Cardiac fibroblast (primary cell): ENCODE data around the gene ATP5F1E.
A peak's percentile ranks its signal among the peaks of the same experiment; 100 is the strongest.

Experiments
- DNase-seq, 2 donors: peaks; one replicate each; pipeline versions ENCODE4 v3.0.0 to v3.0.0-alpha.2; 2010; ENCODE audit warnings: low read depth in 2 of 2
- H3K4me3 ChIP-seq, 2 donors: replicated peaks in 1 of 2; 1 replicate in 1 of 2; 2 replicates in 1 of 2; pipeline ENCODE4 v1.5.1; 2011; ENCODE audit warnings: low read depth in 2 of 2, low read length in 2 of 2, mild to moderate bottlenecking in 2 of 2, moderate library complexity in 1 of 2
- CTCF ChIP-seq: IDR thresholded peaks from one replicate; pipeline ENCODE4 v1.5.1; 2011; ENCODE audit warnings: low read depth, mild to moderate bottlenecking, low read length, inconsistent platforms

The ATP5F1E gene

DNA sequence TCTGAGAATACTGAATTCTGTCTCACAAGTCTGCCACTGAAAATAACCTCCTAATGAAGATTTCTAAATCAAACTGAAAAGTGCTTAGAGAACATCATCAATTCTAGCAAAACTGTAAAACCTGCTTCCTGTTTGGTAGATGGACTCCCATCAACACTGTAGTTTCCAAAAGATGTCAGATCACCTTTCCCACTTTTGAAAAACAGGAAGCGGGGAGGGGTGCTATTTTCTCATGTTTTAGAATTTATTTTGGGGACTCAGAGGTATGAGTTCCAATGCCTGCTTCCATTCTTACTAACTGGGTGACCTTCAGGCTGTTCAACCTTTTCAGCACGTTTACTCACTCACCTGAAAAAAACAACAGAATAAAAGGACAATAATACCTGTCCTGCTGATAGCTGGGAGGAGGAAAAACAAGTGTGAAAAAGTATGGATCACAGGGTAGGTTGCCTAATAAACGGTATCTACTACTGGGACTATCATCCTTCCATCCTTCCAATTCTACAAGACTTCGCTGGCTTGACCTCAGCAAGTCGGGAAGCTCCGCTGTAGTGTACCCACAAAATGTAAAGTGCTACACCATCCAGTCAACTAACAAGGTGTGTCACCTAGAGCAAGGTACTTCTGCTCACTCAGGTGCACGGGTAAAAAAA, 1.1 kb downstream of the ATP5F1E start:
- no peak for DNase-seq
- TF ChIP-seq CTCF, result no peak

DNA sequence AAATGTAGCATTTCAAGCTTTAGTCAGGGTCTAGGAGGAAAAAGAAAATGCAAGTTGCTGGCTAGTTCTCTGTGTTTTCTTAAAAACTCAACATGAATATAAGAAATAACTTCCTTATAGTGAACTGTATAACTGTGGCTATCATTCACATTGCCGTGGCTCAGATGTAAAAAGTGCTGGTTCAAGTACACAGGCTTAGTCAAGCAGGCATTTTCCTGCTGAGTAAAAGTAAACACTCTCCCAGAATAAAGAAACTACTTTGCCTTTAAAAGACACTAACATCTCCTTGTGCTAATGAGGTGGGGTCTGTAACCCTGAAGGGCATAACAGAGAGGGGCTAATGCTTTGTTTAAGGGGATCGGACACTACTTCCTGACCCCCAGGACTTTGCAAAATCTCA, 3.3 kb downstream of the ATP5F1E start:
- no peak for TF ChIP-seq CTCF
- H3K4me3 ChIP-seq, result peak overlapping the region in 1 of 2 donors; percentile 38
- no peak for DNase-seq

More for the DNA sequence above, 1.1 kb downstream of the ATP5F1E start:
- H3K4me3 ChIP-seq, result peak overlapping the region; percentile 69 to 91

DNA sequence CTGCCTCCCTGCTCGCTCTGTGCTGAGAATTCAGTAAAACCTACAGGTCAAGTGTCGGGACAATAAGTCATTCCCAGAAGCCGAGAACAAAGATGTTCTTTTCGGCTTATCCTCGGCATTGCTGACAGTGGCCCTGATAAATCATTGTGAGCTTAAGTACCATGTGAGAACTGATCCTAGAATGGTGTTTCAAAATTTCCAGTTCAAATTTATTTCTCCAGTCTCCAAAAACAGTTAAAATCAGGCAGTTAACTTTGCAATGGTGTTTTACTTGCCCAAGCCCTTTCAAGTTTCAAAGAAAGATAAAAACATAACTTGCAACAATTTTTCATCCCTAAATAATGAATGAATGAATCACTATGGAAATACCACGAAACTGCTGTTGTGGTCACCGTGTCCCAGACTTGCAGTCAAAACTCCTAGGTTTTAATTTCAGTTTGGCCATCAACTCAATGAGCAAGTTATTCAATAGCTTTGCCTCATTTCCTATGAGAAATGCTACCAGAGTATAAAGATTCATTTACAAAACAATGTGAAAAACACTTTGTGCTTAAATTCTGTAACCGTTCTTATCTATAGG, 4.3 kb downstream of the ATP5F1E start:
- no peak for TF ChIP-seq CTCF
- no peak overlapping the region for H3K4me3 ChIP-seq
- peak; percentile 42 to 78 for DNase-seq

DNA sequence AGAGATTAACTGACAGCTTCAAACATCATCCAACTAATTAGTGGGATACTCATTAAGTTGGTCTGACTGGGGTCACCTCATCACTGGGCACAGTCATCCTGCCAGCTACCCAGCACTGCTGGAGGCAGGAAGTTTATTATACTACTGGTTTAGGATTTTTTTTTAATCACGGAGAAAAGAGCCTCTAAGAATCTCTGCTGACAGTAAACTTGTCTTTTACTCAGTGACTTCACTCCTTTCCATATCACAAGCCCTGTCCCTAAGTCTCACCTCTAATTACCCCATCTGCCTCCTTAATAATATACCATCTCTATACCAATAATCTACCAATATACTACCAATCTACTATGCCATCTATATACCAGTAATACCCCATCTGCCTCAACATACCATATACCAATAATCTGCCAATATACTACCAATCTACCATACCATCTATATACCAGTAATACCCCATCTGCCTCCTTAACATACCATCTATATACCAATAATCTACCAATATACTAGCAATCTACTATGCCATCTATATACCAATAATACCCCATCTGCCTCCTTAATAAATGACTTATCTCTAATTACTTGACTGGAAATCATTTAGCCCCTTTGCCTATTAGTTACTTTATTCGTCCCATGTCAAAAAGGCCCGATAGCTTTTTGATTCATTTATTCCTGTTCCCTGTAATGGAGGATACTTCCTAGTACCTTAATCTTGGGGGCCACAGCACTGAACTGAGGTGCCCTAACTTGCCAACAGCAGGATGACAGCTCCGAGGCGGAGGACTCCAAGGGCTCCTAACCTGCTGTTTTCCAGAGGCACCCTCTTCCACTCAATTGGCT, 5.0 kb downstream of the ATP5F1E start:
- no peak for TF ChIP-seq CTCF
- DNase-seq, result no peak
- H3K4me3 ChIP-seq, result no peak overlapping the region

DNA sequence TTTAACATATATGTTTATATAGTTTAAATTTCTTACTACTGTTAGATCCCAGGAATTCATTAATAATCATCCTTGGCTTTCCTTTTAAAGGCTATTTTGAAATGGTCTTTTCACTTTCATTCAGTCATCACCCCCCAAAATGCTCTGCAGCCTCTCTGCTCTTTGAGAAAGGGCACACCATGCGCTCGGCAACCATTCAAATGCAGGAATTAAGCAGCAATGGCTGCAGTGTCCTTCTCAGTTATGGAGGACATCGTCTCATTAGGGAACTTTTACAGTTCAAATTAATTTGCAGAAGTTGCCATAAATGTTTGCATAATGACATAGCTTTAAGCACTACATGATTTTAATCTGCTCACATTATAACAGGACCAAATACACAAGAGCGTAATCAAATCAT, 6.6 kb downstream of the ATP5F1E start:
- no peak for TF ChIP-seq CTCF
- no peak for DNase-seq
- H3K4me3 ChIP-seq, result no peak overlapping the region

DNA sequence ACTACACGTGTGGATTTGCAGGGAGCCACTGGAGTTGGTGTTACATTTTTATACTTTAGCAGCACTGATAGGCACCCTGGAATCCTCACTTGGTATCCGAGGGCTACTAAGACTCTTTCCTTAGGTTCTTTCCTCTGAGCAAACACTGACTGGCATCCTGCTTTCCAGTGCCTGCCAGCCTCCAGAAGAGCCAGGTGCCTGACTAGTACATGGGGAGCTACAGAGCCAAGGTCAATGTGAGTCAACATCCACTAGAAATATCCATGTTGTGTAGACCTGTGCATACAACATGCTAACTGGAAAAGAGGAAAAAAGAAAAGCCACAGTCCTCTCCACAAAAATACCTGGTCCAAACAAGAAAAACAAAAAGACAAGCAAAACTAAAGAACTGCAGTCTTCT, 7.0 kb downstream of the ATP5F1E start:
- H3K4me3 ChIP-seq, result no peak overlapping the region
- TF ChIP-seq CTCF, result no peak
- DNase-seq, result no peak
